Measurements from ENCODE around the gene OR2B2. TPM values are rescaled to one million over a fixed set of nuclear protein-coding genes. Genes with fewer than 3 reads are reported as not detected.

OR2B2 gene
- total and polyA plus RNA-seq, 4 donors: not detected

- 78% methylated on average over 8 of the region's 8 CpGs for WGBS
- Histone ChIP-seq H3K4me1 (ENCODE audit: control insufficient read depth in 4 of 4, insufficient read depth in 4 of 4, low read length in 3 of 4) (peaks cover 0 to 14% (median 1%) of the 10 kb centered on the region in 4 donors), H3K9me3 (ENCODE audit: control insufficient read depth in 4 of 4, low read length in 3 of 4) (no peaks in the 10 kb centered on the region), H3K27me3 (ENCODE audit: control insufficient read depth in 4 of 4, insufficient read depth in 4 of 4, low read length in 3 of 4) (no peaks in the 10 kb centered on the region), H3K36me3 (ENCODE audit: control insufficient read depth in 4 of 4, insufficient read depth in 3 of 4, low read depth in 1 of 4, low read length in 3 of 4) (no peaks in the 10 kb centered on the region), H3K9ac (ENCODE audit: low read depth in 1 of 2, low read length in 2 of 2) (no peak overlapping the region), H3K27ac (ENCODE audit: low read depth in 1 of 2, low read length in 2 of 2) (no peak overlapping the region), H3K4me3 (ENCODE audit: low read depth in 1 of 3, low read length in 3 of 3) (peak overlapping the region in 2 of 3 donors; percentile 55 to 75)
- DNase-seq (ENCODE audit: low spot score): no peak
- TF ChIP-seq, protein P1, sequence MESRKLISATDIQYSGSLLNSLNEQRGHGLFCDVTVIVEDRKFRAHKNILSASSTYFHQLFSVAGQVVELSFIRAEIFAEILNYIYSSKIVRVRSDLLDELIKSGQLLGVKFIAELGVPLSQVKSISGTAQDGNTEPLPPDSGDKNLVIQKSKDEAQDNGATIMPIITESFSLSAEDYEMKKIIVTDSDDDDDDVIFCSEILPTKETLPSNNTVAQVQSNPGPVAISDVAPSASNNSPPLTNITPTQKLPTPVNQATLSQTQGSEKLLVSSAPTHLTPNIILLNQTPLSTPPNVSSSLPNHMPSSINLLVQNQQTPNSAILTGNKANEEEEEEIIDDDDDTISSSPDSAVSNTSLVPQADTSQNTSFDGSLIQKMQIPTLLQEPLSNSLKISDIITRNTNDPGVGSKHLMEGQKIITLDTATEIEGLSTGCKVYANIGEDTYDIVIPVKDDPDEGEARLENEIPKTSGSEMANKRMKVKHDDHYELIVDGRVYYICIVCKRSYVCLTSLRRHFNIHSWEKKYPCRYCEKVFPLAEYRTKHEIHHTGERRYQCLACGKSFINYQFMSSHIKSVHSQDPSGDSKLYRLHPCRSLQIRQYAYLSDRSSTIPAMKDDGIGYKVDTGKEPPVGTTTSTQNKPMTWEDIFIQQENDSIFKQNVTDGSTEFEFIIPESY (IDR thresholded peaks at IDR 0.05): no peak
- TF ChIP-seq EGR1 (IDR thresholded peaks at IDR 0.05; ENCODE audit: low read depth in 2 of 2): peak in 1 of 2 donors; percentile 2
Measured at GRCh38 chr6:27874016-27874415, 38.2 kb downstream of the OR2B2 start.

- peak; percentile 85 for DNase-seq (ENCODE audit: low spot score)
- Histone ChIP-seq H3K9ac (ENCODE audit: low read depth in 1 of 2, low read length in 2 of 2) (peak overlapping the region; percentile 78 to 93), H3K4me3 (ENCODE audit: low read depth in 1 of 3, low read length in 3 of 3) (peak overlapping the region; percentile 55 to 95 (median 75)), H3K4me1 (ENCODE audit: control insufficient read depth in 4 of 4, insufficient read depth in 4 of 4, low read length in 3 of 4) (peaks cover 0 to 14% (median 1%) of the 10 kb centered on the region in 4 donors), H3K36me3 (ENCODE audit: control insufficient read depth in 4 of 4, insufficient read depth in 3 of 4, low read depth in 1 of 4, low read length in 3 of 4) (no peaks in the 10 kb centered on the region), H3K27me3 (ENCODE audit: control insufficient read depth in 4 of 4, insufficient read depth in 4 of 4, low read length in 3 of 4) (no peaks in the 10 kb centered on the region), H3K27ac (ENCODE audit: low read depth in 1 of 2, low read length in 2 of 2) (peak overlapping the region; percentile 85 to 94), H3K9me3 (ENCODE audit: control insufficient read depth in 4 of 4, low read length in 3 of 4) (no peaks in the 10 kb centered on the region)
- WGBS: 5% methylated on average over 50 of the region's 50 CpGs
- TF ChIP-seq, protein P1 (IDR thresholded peaks at IDR 0.05): peak; percentile 85
- TF ChIP-seq EGR1 (IDR thresholded peaks at IDR 0.05; ENCODE audit: low read depth in 2 of 2): no peak
- peak; percentile 50 for TF ChIP-seq SP1 (IDR thresholded peaks at IDR 0.05)
- TF ChIP-seq TAF1 (conservative IDR thresholded peaks at IDR 0.05): peak; percentile 69
- TF ChIP-seq HNF4A (conservative IDR thresholded peaks at IDR 0.05): no peak
- peak; percentile 42 for TF ChIP-seq YY1 (IDR thresholded peaks at IDR 0.05)
- TF ChIP-seq, protein P2, sequence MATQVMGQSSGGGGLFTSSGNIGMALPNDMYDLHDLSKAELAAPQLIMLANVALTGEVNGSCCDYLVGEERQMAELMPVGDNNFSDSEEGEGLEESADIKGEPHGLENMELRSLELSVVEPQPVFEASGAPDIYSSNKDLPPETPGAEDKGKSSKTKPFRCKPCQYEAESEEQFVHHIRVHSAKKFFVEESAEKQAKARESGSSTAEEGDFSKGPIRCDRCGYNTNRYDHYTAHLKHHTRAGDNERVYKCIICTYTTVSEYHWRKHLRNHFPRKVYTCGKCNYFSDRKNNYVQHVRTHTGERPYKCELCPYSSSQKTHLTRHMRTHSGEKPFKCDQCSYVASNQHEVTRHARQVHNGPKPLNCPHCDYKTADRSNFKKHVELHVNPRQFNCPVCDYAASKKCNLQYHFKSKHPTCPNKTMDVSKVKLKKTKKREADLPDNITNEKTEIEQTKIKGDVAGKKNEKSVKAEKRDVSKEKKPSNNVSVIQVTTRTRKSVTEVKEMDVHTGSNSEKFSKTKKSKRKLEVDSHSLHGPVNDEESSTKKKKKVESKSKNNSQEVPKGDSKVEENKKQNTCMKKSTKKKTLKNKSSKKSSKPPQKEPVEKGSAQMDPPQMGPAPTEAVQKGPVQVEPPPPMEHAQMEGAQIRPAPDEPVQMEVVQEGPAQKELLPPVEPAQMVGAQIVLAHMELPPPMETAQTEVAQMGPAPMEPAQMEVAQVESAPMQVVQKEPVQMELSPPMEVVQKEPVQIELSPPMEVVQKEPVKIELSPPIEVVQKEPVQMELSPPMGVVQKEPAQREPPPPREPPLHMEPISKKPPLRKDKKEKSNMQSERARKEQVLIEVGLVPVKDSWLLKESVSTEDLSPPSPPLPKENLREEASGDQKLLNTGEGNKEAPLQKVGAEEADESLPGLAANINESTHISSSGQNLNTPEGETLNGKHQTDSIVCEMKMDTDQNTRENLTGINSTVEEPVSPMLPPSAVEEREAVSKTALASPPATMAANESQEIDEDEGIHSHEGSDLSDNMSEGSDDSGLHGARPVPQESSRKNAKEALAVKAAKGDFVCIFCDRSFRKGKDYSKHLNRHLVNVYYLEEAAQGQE (IDR thresholded peaks at IDR 0.05): peak; percentile 68
- TF ChIP-seq JUND (IDR thresholded peaks at IDR 0.05): no peak
- TF ChIP-seq FOXA2 (IDR thresholded peaks at IDR 0.05): no peak
- TF ChIP-seq RAD21 (IDR thresholded peaks at IDR 0.05): no peak
- TF ChIP-seq, protein P3, sequence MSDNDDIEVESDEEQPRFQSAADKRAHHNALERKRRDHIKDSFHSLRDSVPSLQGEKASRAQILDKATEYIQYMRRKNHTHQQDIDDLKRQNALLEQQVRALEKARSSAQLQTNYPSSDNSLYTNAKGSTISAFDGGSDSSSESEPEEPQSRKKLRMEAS (IDR thresholded peaks at IDR 0.05): peak; percentile 41
- TF ChIP-seq RXRA (IDR thresholded peaks at IDR 0.05): peak in 1 of 2 donors; percentile 44
- peak in 1 of 2 donors; percentile 57 for TF ChIP-seq GABPA (IDR thresholded peaks at IDR 0.05 in 1 of 2, conservative IDR thresholded peaks at IDR 0.05 in 1 of 2)
Measured at GRCh38 chr6:27873021-27873940, 38.9 kb downstream of the OR2B2 start.
